Activated naive CD8-positive, alpha-beta T cell treated with anti-CD3 and anti-CD28 coated beads, Interleukin-2, amount 50 U/mL, for 16 hours (primary cell): ENCODE results near the gene ACOT9.
"Not testable (repeated sequence)": the region's sequence is repeated elsewhere in the genome, so short reads cannot be mapped to it uniquely, and the experiment has no call there.

Source experiments
- DNase-seq: peaks from one replicate; pipeline ENCODE4 v3.0.0-alpha.2; 2020; ENCODE audit warnings: low read depth, low spot score

The ACOT9 gene

GRCh38 chrX:23765868-23766267 is 22.8 kb upstream of the ACOT9 start:
- no peak for DNase-seq

- DNase-seq = no peak
Measured at GRCh38 chrX:23765449-23765848, 22.4 kb upstream of the ACOT9 start.

GRCh38 chrX:23764188-23764984 is 21.3 kb upstream of the ACOT9 start:
- no peak for DNase-seq

- DNase-seq = no peak
Measured at GRCh38 chrX:23759821-23760220, 16.7 kb upstream of the ACOT9 start.

- no peak for DNase-seq
Measured at GRCh38 chrX:23756165-23756564, 13.1 kb upstream of the ACOT9 start.

GRCh38 chrX:23754664-23755063 is 11.6 kb upstream of the ACOT9 start:
- DNase-seq = no peak

GRCh38 chrX:23752740-23753415 is 9.8 kb upstream of the ACOT9 start:
- DNase-seq = no peak

- DNase-seq = no peak
Measured at GRCh38 chrX:23749576-23749975, 6.5 kb upstream of the ACOT9 start.

- no peak for DNase-seq
Measured at GRCh38 chrX:23749129-23749528, 6.1 kb upstream of the ACOT9 start.

- no peak for DNase-seq
Measured at GRCh38 chrX:23745786-23746185, 2.7 kb upstream of the ACOT9 start.

- not testable (repeated sequence) for DNase-seq
Measured at GRCh38 chrX:23743623-23743971, 521 bp upstream of the ACOT9 start.

- no peak for DNase-seq
Measured at GRCh38 chrX:23742174-23742696, 841 bp downstream of the ACOT9 start.

- DNase-seq = no peak
Measured at GRCh38 chrX:23737413-23737812, 5.7 kb downstream of the ACOT9 start.

GRCh38 chrX:23736030-23736429 is 7.0 kb downstream of the ACOT9 start:
- no peak for DNase-seq

GRCh38 chrX:23732704-23733103 is 10.4 kb downstream of the ACOT9 start:
- DNase-seq = no peak

GRCh38 chrX:23731951-23732350 is 11.1 kb downstream of the ACOT9 start:
- no peak for DNase-seq

GRCh38 chrX:23729214-23729613 is 13.9 kb downstream of the ACOT9 start:
- no peak for DNase-seq

GRCh38 chrX:23727206-23727605 is 15.9 kb downstream of the ACOT9 start:
- DNase-seq = no peak

- no peak for DNase-seq
Measured at GRCh38 chrX:23726191-23726590, 16.9 kb downstream of the ACOT9 start.

- no peak for DNase-seq
Measured at GRCh38 chrX:23720117-23720677, 22.9 kb downstream of the ACOT9 start.

- DNase-seq = no peak
Measured at GRCh38 chrX:23705235-23705634, 37.8 kb downstream of the ACOT9 start.

GRCh38 chrX:23704673-23705206 is 38.3 kb downstream of the ACOT9 start:
- DNase-seq = no peak
